H9 (cell line): ENCODE measurements around the gene CASK. TPM values are rescaled to one million over a fixed set of nuclear protein-coding genes. Genes with fewer than 3 reads are reported as not detected.

Source experiments
- DNase-seq: peaks from one replicate; pipeline ENCODE4 v3.0.0-alpha.2; 2017
- H2AFZ ChIP-seq: one replicate; pipeline ENCODE4 v1.6.1; 2013; ENCODE audit warnings: mild to moderate bottlenecking, low read length, control low read depth, moderate library complexity
- H2AK5ac ChIP-seq: 2 replicates; pipeline ENCODE4 v1.6.1; 2013; ENCODE audit warnings: low read length, control low read depth, mixed read lengths; ENCODE audit not compliant: insufficient read length
- H2BK120ac ChIP-seq: one replicate; pipeline ENCODE4 v1.6.1; 2013; ENCODE audit warnings: low read depth, mild to moderate bottlenecking, low read length, control low read depth, inconsistent platforms; ENCODE audit not compliant: poor library complexity, severe bottlenecking
- H2BK12ac ChIP-seq: 2 replicates; pipeline ENCODE4 v1.6.1; 2013; ENCODE audit warnings: low read length, control low read depth, mixed read lengths, low read depth; ENCODE audit not compliant: insufficient read length
- H2BK15ac ChIP-seq: 2 replicates; pipeline ENCODE4 v1.6.1; 2013; ENCODE audit warnings: low read depth, low read length, control low read depth
- H2BK20ac ChIP-seq: one replicate; pipeline ENCODE4 v1.6.1; 2013; ENCODE audit warnings: low read depth, mild to moderate bottlenecking, low read length, control low read depth, inconsistent platforms; ENCODE audit not compliant: poor library complexity, severe bottlenecking
- H2BK5ac ChIP-seq: 2 replicates; pipeline ENCODE4 v1.6.1; 2013; ENCODE audit warnings: low read length, control low read depth, mixed read lengths; ENCODE audit not compliant: insufficient read length
- H3K14ac ChIP-seq: 2 replicates; pipeline ENCODE4 v1.6.1; 2013; ENCODE audit warnings: low read length, control low read depth; ENCODE audit not compliant: insufficient read depth
- H3K18ac ChIP-seq: 2 replicates; pipeline ENCODE4 v1.6.1; 2013; ENCODE audit warnings: low read depth, mild to moderate bottlenecking, mixed read lengths, low read length, control low read depth; ENCODE audit not compliant: insufficient read length
- H3K23ac ChIP-seq: 2 replicates; pipeline ENCODE4 v1.6.1; 2013; ENCODE audit warnings: low read length, control low read depth, mixed read lengths, low read depth; ENCODE audit not compliant: insufficient read length
- H3K23me2 ChIP-seq: 2 replicates; pipeline ENCODE4 v1.6.1; 2013; ENCODE audit warnings: low read depth, mild to moderate bottlenecking, mixed read lengths, low read length, control low read depth; ENCODE audit not compliant: insufficient read length, poor library complexity, severe bottlenecking
- H3K27ac ChIP-seq: 2 replicates; pipeline ENCODE4 v1.5.1; 2013; ENCODE audit warnings: low read length, control low read depth, mixed read lengths, low read depth; ENCODE audit not compliant: insufficient read length
- H3K27me3 ChIP-seq: 2 replicates; pipeline ENCODE4 v1.6.1; 2013; ENCODE audit warnings: low read length, control low read depth, inconsistent platforms; ENCODE audit not compliant: insufficient read depth
- H3K4ac ChIP-seq: 2 replicates; pipeline ENCODE4 v1.6.1; 2013; ENCODE audit warnings: low read depth, mild to moderate bottlenecking, control low read depth, inconsistent platforms, low read length, moderate library complexity
- H3K4me1 ChIP-seq: 2 replicates; pipeline ENCODE4 v1.6.1; 2013; ENCODE audit warnings: low read length, control low read depth, inconsistent platforms; ENCODE audit not compliant: insufficient read depth
- H3K4me2 ChIP-seq: 2 replicates; pipeline ENCODE4 v1.6.1; 2013; ENCODE audit warnings: low read length, control low read depth, mixed read lengths; ENCODE audit not compliant: insufficient read length, insufficient read depth
- H3K56ac ChIP-seq: 2 replicates; pipeline ENCODE4 v1.6.1; 2013; ENCODE audit warnings: low read depth, mild to moderate bottlenecking, mixed read lengths, low read length, control low read depth; ENCODE audit not compliant: insufficient read length
- H3K79me1 ChIP-seq: 2 replicates; pipeline ENCODE4 v1.6.1; 2013; ENCODE audit warnings: low read depth, mild to moderate bottlenecking, moderate library complexity, low read length, control low read depth, inconsistent platforms; ENCODE audit not compliant: insufficient read depth, poor library complexity, severe bottlenecking
- H3K79me2 ChIP-seq: 2 replicates; pipeline ENCODE4 v1.6.1; 2013; ENCODE audit warnings: low read length, control low read depth, inconsistent platforms; ENCODE audit not compliant: insufficient read depth
- H3K9ac ChIP-seq: 2 replicates; pipeline ENCODE4 v1.6.1; 2013; ENCODE audit warnings: low read length, control low read depth, mixed read lengths; ENCODE audit not compliant: insufficient read length; ENCODE audit errors: extremely low read depth
- H3K9me3 ChIP-seq: one replicate; pipeline ENCODE4 v1.6.1; 2013; ENCODE audit warnings: low read depth, low read length, inconsistent platforms; ENCODE audit not compliant: control insufficient read depth
- H3T11ph ChIP-seq: one replicate; pipeline ENCODE4 v1.6.1; 2013; ENCODE audit warnings: mild to moderate bottlenecking, low read length, control low read depth, inconsistent platforms
- H4K20me1 ChIP-seq: one replicate; pipeline ENCODE4 v1.6.1; 2013; ENCODE audit not compliant: control insufficient read depth, insufficient read length, insufficient read depth
- H4K5ac ChIP-seq: 2 replicates; pipeline ENCODE4 v1.6.1; 2013; ENCODE audit warnings: low read depth, mild to moderate bottlenecking, mixed read lengths, low read length, control low read depth; ENCODE audit not compliant: insufficient read length
- H4K8ac ChIP-seq: replicated peaks from 2 replicates; pipeline ENCODE4 v1.6.1; 2013; ENCODE audit warnings: low read length, control low read depth, mixed read lengths, low read depth; ENCODE audit not compliant: insufficient read length
- H4K91ac ChIP-seq: 2 replicates; pipeline ENCODE4 v1.6.1; 2013; ENCODE audit warnings: low read depth, mild to moderate bottlenecking, moderate library complexity, mixed read lengths, low read length, control low read depth; ENCODE audit not compliant: insufficient read length
- H3K27ac Mint-ChIP-seq, 3 experiments: 2 replicates in 2 of 3; 3 replicates in 1 of 3; pipeline ENCODE4 v1.8.0; 2020 to 2021; ENCODE audit warnings: mixed read lengths in 3 of 3, mild to moderate bottlenecking in 1 of 3, moderate library complexity in 1 of 3
- H3K27me3 Mint-ChIP-seq: 2 replicates; pipeline ENCODE4 v1.8.0; 2021; ENCODE audit warnings: low read depth, mild to moderate bottlenecking, moderate library complexity, mixed read lengths
- H3K36me3 Mint-ChIP-seq, 3 experiments: 2 replicates in 2 of 3; 3 replicates in 1 of 3; pipeline ENCODE4 v1.8.0; 2020 to 2021; ENCODE audit warnings: low read depth in 3 of 3, mixed read lengths in 3 of 3; ENCODE audit not compliant: insufficient read depth in 1 of 3
- H3K4me1 Mint-ChIP-seq, 2 experiments: 2 replicates each; pipeline ENCODE4 v1.8.0; 2020; ENCODE audit warnings: mixed read lengths in 2 of 2
- H3K4me3 Mint-ChIP-seq, 2 experiments: 2 replicates in 1 of 2; 3 replicates in 1 of 2; pipeline ENCODE4 v1.8.0; 2020 to 2021; ENCODE audit warnings: mild to moderate bottlenecking in 2 of 2, mixed read lengths in 2 of 2, moderate library complexity in 1 of 2
- H3K9me3 Mint-ChIP-seq, 2 experiments: 2 replicates in 1 of 2; 3 replicates in 1 of 2; pipeline ENCODE4 v1.8.0; 2020; ENCODE audit warnings: mild to moderate bottlenecking in 2 of 2, mixed read lengths in 2 of 2, moderate library complexity in 1 of 2
- CTCF ChIP-seq: fragments of 200-600 bp; sonication (generic); conservative IDR thresholded peaks from 3 replicates; pipeline ENCODE4 v1.8.0; 2021; ENCODE audit warnings: antibody characterized with exemption, mild to moderate bottlenecking
- WGBS: extraction: QIAGEN DNeasy Blood & Tissue Kit; methylation state at CpG from one replicate; pipeline ENCODE4 v1.1.7; 2013; ENCODE audit warnings: missing lambda C conversion rate, low lambda C conversion rate, mixed read lengths; ENCODE audit not compliant: insufficient read length; ENCODE audit errors: extremely low coverage; 5-methylcytosine and 5-hydroxymethylcytosine counted together
- total RNA-seq: library from RNA; stranded (reverse); gene quantifications from 2 replicates; pipeline ENCODE4 v1.2.1, GENCODE V29; 2021

The CASK gene
- total RNA-seq, 1 experiment from 2014 or later, result 44.1 TPM

- Histone ChIP-seq H3K23me2 (no peaks in the 10 kb centered on the region), H3K9ac (no peak overlapping the region), H4K91ac (no peak overlapping the region), H3K18ac (no peak overlapping the region), H2BK20ac (no peak overlapping the region), H3K27me3 (no peaks in the 10 kb centered on the region), H3K4me2 (no peak overlapping the region), H3K56ac (no peak overlapping the region), H2AK5ac (no peak overlapping the region), H4K8ac (no peak overlapping the region), H4K5ac (no peak overlapping the region), H3K27ac (no peak overlapping the region), H2BK15ac (no peak overlapping the region), H3K14ac (no peak overlapping the region), H3K79me1 (no peaks in the 10 kb centered on the region), H2BK5ac (no peak overlapping the region), H3K23ac (no peak overlapping the region), H3K79me2 (peaks cover 4% of the 10 kb centered on the region; the same call in 1 of the 2 replicates), H2BK12ac (no peak overlapping the region), H3K4me1 (no peaks in the 10 kb centered on the region), H2AFZ (no peak overlapping the region), H3K9me3 (no peaks in the 10 kb centered on the region), H4K20me1 (no peaks in the 10 kb centered on the region), H3K4ac (no peak overlapping the region), H2BK120ac (no peak overlapping the region), H3T11ph (no peak overlapping the region)
- Mint-ChIP-seq H3K4me1 (0 out of 4 replicates have a peak, but pooled peaks cover 0 to 2% of the 10 kb centered on the region in 2 experiments), H3K27me3 (no peaks in the 10 kb centered on the region), H3K4me3 (no peak overlapping the region), H3K36me3 (no peaks in the 10 kb centered on the region; a peak in 3 of 7 replicates), H3K9me3 (peaks cover 24 to 27% of the 10 kb centered on the region in 2 experiments; a peak in 4 of 5 replicates), H3K27ac (no peak overlapping the region)
- no CpG with 5 or more reads among the region's 2 CpGs for WGBS
- no peak for DNase-seq
- TF ChIP-seq CTCF, result no peak
These were observed 46.2 kb downstream of the CASK start for GRCh38 chrX:41877167-41877566.
